ENCODE results near the gene MYO7A. TPM values are rescaled to one million over a fixed set of nuclear protein-coding genes. Genes with fewer than 3 reads are reported as not detected.
"Not testable (repeated sequence)": the region's sequence is repeated elsewhere in the genome, so short reads cannot be mapped to it uniquely, and the experiment has no call there.

Gene MYO7A
- total RNA-seq, 1 donor from 2014 or later, result not detected

GRCh38 chr11:77096591-77097019 is 31.4 kb upstream of the MYO7A start:
- DNase-seq (ENCODE audit: extremely low spot score, unreplicated experiment), result no peak
- TF ChIP-seq CTCF (IDR thresholded peaks at IDR 0.05), result no peak
- Mint-ChIP-seq H3K27me3 (ENCODE audit: unreplicated experiment) (no peaks in the 10 kb centered on the region), H3K27ac (ENCODE audit: unreplicated experiment) (no peak overlapping the region), H3K4me1 (ENCODE audit: unreplicated experiment) (no peaks in the 10 kb centered on the region), H3K4me3 (ENCODE audit: unreplicated experiment) (no peak overlapping the region), H3K9me3 (ENCODE audit: unreplicated experiment) (no peaks in the 10 kb centered on the region), H3K36me3 (ENCODE audit: unreplicated experiment) (no peaks in the 10 kb centered on the region)

GRCh38 chr11:77097180-77097579 is 30.9 kb upstream of the MYO7A start:
- H3K4me3 Mint-ChIP-seq (ENCODE audit: unreplicated experiment); H3K27ac Mint-ChIP-seq (ENCODE audit: unreplicated experiment); H3K4me1 Mint-ChIP-seq (ENCODE audit: unreplicated experiment); DNase-seq (ENCODE audit: extremely low spot score, unreplicated experiment); H3K27me3 Mint-ChIP-seq (ENCODE audit: unreplicated experiment); H3K36me3 Mint-ChIP-seq (ENCODE audit: unreplicated experiment); H3K9me3 Mint-ChIP-seq (ENCODE audit: unreplicated experiment): not testable (repeated sequence)

GRCh38 chr11:77100166-77101042 is 27.6 kb upstream of the MYO7A start:
- no peak overlapping the region for H3K27ac Mint-ChIP-seq (ENCODE audit: unreplicated experiment)
- H3K36me3 Mint-ChIP-seq (ENCODE audit: unreplicated experiment), result peaks cover 3% of the 10 kb centered on the region
- TF ChIP-seq CTCF (IDR thresholded peaks at IDR 0.05), result no peak
- H3K4me3 Mint-ChIP-seq (ENCODE audit: unreplicated experiment), result no peak overlapping the region
- DNase-seq (ENCODE audit: extremely low spot score, unreplicated experiment), result no peak
- no peaks in the 10 kb centered on the region for H3K9me3 Mint-ChIP-seq (ENCODE audit: unreplicated experiment)
- no peaks in the 10 kb centered on the region for H3K27me3 Mint-ChIP-seq (ENCODE audit: unreplicated experiment)
- peaks cover 2% of the 10 kb centered on the region for H3K4me1 Mint-ChIP-seq (ENCODE audit: unreplicated experiment)

GRCh38 chr11:77101043-77101537 is 27.0 kb upstream of the MYO7A start:
- Mint-ChIP-seq H3K4me3 (ENCODE audit: unreplicated experiment) (no peak overlapping the region), H3K27me3 (ENCODE audit: unreplicated experiment) (no peaks in the 10 kb centered on the region), H3K9me3 (ENCODE audit: unreplicated experiment) (no peaks in the 10 kb centered on the region), H3K4me1 (ENCODE audit: unreplicated experiment) (peaks cover 2% of the 10 kb centered on the region), H3K36me3 (ENCODE audit: unreplicated experiment) (peaks cover 3% of the 10 kb centered on the region), H3K27ac (ENCODE audit: unreplicated experiment) (no peak overlapping the region)
- peak; percentile 54 for TF ChIP-seq CTCF (IDR thresholded peaks at IDR 0.05)
- DNase-seq (ENCODE audit: extremely low spot score, unreplicated experiment), result no peak

- Mint-ChIP-seq H3K27me3 (ENCODE audit: unreplicated experiment) (no peaks in the 10 kb centered on the region), H3K9me3 (ENCODE audit: unreplicated experiment) (no peaks in the 10 kb centered on the region), H3K4me1 (ENCODE audit: unreplicated experiment) (peaks cover 10% of the 10 kb centered on the region), H3K36me3 (ENCODE audit: unreplicated experiment) (peaks cover 3% of the 10 kb centered on the region), H3K4me3 (ENCODE audit: unreplicated experiment) (no peak within 1 kb of the TSS), H3K27ac (ENCODE audit: unreplicated experiment) (no peak within 1 kb of the TSS)
- TF ChIP-seq CTCF (IDR thresholded peaks at IDR 0.05), result no peak
- no peak for DNase-seq (ENCODE audit: extremely low spot score, unreplicated experiment)
Measured at GRCh38 chr11:77102246-77103210, 25.5 kb upstream of the MYO7A start, which contains the start of gene OMP. Gene OMP (plus strand): TSS chr11:77102840. CDS start chr11:77102840, 0 bp downstream.
